Fibroblast of mammary gland (primary cell): ENCODE data around the gene KRTAP10-8.

Experiments
- DNase-seq: peaks from one replicate; pipeline ENCODE4 v3.0.0-alpha.2; 2010; ENCODE audit warnings: low read depth
- H3K4me3 ChIP-seq: 2 replicates; pipeline ENCODE4 v1.5.1; 2011; ENCODE audit warnings: low read depth, mild to moderate bottlenecking, low read length, moderate library complexity; ENCODE audit not compliant: control insufficient read depth
- TF ChIP-seq, protein P1 (sequence below): conservative IDR thresholded peaks from 2 replicates; pipeline ENCODE4 v1.5.1; 2011; ENCODE audit warnings: low read depth, low read length, inconsistent platforms; ENCODE audit not compliant: control insufficient read depth, insufficient read depth

The KRTAP10-8 gene

DNA sequence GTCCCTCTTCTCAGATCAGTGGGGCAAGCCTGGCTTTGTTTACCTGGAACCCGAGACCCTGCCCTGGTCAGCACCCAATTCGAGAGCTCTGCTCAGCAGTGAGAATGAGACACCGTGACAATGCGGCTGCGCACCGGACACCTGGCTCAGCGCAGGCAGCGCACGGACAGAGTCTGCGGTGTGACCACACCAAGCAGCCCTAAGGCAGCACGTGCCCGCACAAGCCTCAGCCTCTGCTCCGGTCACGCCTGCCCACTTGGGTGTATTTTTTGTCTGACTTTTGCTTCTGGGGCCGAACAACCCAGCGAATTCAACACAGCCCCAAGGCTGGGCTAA lies 4.7 kb downstream of the KRTAP10-8 start:
- H3K4me3 ChIP-seq: no peak overlapping the region
- TF ChIP-seq, protein P1, sequence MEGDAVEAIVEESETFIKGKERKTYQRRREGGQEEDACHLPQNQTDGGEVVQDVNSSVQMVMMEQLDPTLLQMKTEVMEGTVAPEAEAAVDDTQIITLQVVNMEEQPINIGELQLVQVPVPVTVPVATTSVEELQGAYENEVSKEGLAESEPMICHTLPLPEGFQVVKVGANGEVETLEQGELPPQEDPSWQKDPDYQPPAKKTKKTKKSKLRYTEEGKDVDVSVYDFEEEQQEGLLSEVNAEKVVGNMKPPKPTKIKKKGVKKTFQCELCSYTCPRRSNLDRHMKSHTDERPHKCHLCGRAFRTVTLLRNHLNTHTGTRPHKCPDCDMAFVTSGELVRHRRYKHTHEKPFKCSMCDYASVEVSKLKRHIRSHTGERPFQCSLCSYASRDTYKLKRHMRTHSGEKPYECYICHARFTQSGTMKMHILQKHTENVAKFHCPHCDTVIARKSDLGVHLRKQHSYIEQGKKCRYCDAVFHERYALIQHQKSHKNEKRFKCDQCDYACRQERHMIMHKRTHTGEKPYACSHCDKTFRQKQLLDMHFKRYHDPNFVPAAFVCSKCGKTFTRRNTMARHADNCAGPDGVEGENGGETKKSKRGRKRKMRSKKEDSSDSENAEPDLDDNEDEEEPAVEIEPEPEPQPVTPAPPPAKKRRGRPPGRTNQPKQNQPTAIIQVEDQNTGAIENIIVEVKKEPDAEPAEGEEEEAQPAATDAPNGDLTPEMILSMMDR: no peak
- DNase-seq: no peak

DNA sequence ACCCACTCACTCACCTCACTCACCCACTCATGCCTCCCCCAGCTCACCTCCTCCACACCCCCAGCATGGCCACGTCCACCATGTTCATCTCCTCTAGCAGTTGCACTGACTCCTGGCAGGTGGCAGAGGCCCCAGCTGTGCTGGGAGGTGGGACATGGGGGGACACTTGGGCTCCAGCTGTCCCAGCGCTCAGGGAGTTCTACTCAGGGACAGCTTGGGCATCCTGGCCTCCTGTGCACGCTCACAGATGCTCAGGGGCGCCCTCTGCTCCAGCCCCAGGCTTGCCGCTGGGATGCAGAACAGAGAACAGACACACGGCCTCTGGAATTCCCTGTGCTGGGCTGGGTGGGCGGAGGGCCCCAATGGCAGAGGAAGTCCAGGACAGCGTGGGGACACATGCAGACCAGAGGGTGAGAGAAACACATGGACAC lies 5.2 kb downstream of the KRTAP10-8 start:
- no peak for DNase-seq

DNA sequence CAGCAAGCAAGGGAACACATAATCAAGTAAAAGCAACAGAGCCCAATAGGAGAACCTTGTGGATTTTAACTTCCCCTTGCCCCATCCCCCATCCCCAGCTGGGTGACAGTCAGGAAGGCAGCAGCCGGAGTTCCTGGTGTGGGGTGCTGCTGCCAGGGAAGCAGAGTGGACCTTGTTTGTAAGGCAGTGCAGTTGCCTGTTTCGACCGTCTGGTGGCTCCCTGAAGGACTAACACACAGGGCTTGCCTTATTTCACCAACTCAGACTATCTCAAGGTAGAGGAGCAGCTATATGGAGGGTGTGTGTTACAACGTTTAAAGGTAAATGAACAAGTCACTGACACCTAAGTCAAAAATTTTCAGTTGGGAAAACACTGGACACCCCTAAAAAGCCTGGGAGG lies 6.6 kb downstream of the KRTAP10-8 start:
- DNase-seq: no peak

More for the DNA sequence above, 5.2 kb downstream of the KRTAP10-8 start:
- no peak overlapping the region for H3K4me3 ChIP-seq
- TF ChIP-seq, protein P1: no peak

DNA sequence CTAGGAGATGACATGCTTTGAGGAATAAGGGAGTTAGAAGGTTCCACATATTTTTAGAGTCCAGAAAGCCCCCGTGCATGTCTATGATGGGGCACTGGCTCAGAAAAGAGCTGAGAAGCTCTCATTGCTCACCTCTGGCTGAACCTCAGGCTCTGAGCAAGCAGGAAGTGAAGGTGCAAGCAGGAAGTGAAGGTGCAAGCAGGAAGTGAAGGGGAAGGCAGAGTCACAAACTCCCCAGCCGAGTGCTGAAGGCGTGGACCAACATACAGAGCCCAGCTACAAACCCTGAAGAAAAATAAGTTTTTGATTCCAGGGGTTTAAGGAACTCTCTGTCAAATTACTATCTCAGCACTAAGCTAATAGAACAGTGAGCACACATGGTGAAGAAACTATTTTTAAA lies 7.0 kb downstream of the KRTAP10-8 start:
- TF ChIP-seq, protein P1: no peak
- DNase-seq: no peak

More for the DNA sequence above, 6.6 kb downstream of the KRTAP10-8 start:
- no peak overlapping the region for H3K4me3 ChIP-seq
- TF ChIP-seq, protein P1: no peak

DNA sequence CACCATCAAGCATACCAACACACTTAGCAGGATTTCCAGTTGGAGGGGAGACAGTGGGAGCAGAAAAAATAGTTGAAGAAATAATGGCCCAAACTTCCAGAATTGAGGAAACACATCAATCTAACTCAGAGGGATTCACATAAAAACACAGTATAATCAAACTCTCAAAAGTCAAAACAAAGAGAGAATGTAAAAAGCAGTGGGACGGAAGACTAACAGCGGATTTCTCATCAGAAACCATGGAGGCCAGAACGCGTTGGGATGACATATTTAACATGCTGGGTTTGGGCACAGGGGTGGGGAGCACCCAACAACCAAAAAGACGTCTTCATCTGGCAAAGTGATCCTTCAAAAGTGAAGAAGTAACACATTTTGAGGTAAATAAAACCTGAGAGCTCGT lies 8.0 kb downstream of the KRTAP10-8 start:
- no peak overlapping the region for H3K4me3 ChIP-seq
- no peak for DNase-seq
- TF ChIP-seq, protein P1: no peak

More for the DNA sequence above, 7.0 kb downstream of the KRTAP10-8 start:
- H3K4me3 ChIP-seq: no peak overlapping the region

DNA sequence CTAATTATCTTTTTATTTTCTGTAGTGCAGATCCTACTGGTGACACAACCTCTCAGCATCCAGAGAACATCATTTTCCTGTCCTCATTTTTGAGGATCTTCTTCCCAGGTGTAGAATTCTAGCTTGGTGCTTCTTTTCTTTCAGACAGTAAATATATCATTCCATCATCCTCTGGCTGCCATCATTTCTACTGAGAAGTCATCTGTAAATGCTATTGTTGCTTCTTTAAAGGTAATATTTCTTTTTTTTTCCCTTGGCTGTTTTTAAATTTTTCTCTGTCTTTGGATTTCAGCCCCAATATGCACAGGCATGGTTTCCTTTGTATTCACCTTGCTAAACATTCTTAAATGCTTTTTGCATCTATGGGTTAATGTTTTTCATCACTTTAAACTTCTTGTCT lies 11.7 kb downstream of the KRTAP10-8 start:
- TF ChIP-seq, protein P1: no peak
- no peak for DNase-seq
- no peak overlapping the region for H3K4me3 ChIP-seq

DNA sequence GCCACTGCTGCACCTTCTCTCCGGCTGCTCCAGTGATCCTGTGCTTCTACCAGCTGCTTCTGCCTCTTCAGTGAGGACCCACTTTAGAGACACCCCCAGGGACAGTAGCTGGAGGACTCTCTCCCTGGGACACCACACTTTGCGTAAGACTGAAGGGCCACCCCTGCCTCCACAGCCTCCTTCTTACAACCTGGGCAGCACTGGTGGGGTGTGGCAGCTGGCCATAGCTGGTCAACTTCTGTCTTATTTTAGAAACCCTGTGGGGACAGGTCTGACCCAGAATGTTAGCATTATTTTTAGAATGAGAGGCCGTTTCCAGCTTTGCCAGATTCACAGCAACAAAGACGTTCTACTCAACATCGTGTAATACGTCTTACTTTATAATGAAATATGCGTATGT lies 13.9 kb downstream of the KRTAP10-8 start:
- DNase-seq: no peak
- no peak overlapping the region for H3K4me3 ChIP-seq
- TF ChIP-seq, protein P1: no peak
